Body of pancreas (tissue), 4 donors: ENCODE measurements around the gene KLRF2. TPM values are rescaled to one million over a fixed set of nuclear protein-coding genes. Genes with fewer than 3 reads are reported as not detected.

ENCODE experiments used
- ATAC-seq: fragments of 150-250 bp; one replicate; pipeline ENCODE4 v1.9.1; 2016
- DNase-seq, 4 donors: peaks; one replicate each; pipeline ENCODE4 v3.0.0-alpha.2; 2019
- H3K27ac ChIP-seq, 4 donors: fragments of 200-600 bp; sonication (generic); 1 replicate in 3 of 4; 2 replicates in 1 of 4; pipeline versions ENCODE4 v1.5.1 to v1.6.1; 2016 to 2019; ENCODE audit warnings: mild to moderate bottlenecking in 1 of 4, mixed read lengths in 1 of 4, moderate library complexity in 1 of 4
- H3K27me3 ChIP-seq, 2 donors: fragments of 200-600 bp; sonication (generic); one replicate each; pipeline ENCODE4 v1.6.0; 2016; ENCODE audit warnings: mild to moderate bottlenecking in 1 of 2
- H3K36me3 ChIP-seq, 2 donors: fragments of 200-600 bp; sonication (generic); replicated peaks in 1 of 2; 2 replicates each; pipeline ENCODE4 v1.5.1; 2016; ENCODE audit warnings: low read depth in 2 of 2; ENCODE audit not compliant: insufficient read depth in 1 of 2
- H3K4me1 ChIP-seq: fragments of 200-600 bp; sonication (generic); one replicate; pipeline ENCODE4 v1.6.0; 2016
- H3K4me3 ChIP-seq, 2 donors: fragments of 200-600 bp; sonication (generic); 1 replicate in 1 of 2; 2 replicates in 1 of 2; pipeline ENCODE4 v1.5.1; 2016 to 2019
- H3K9me3 ChIP-seq, 3 donors: fragments of 200-600 bp; sonication (generic); 1 replicate in 2 of 3; 2 replicates in 1 of 3; pipeline ENCODE4 v1.5.1; 2016
- POLR2A ChIP-seq, 3 donors: fragments of 450-650 bp; IDR thresholded peaks; one replicate each; pipeline ENCODE4 v1.6.1; 2016; ENCODE audit warnings: antibody characterized with exemption in 3 of 3, mild to moderate bottlenecking in 2 of 3
- WGBS, 2 donors: methylation state at CpG; one replicate each; pipeline ENCODE4 v1.1.5; 2017; 5-methylcytosine and 5-hydroxymethylcytosine counted together
- intact Hi-C: fragments of 100-400 bp; cut with DNase I; formaldehyde crosslinking; loops from one replicate; pipeline ENCODE4 v1.15.1; 2023
- total RNA-seq, 2 donors: library from RNA; depleted of rRNA; stranded (reverse); fragments of >200 nt; gene quantifications; one replicate each; pipeline ENCODE4 v1.1.0, GENCODE V29; 2016
- TF ChIP-seq, protein P1 (sequence below), 7 experiments: fragments of 450-650 bp in 4 of 7; fragments of 200-600 bp in 3 of 7; sonication (generic) in 3 of 7; IDR thresholded peaks; one replicate each; pipeline ENCODE4 v1.5.1; 2016 to 2019; ENCODE audit warnings: antibody characterized with exemption in 7 of 7

KLRF2 gene
- total RNA-seq, 2 donors from 2014 or later, result not detected

DNA sequence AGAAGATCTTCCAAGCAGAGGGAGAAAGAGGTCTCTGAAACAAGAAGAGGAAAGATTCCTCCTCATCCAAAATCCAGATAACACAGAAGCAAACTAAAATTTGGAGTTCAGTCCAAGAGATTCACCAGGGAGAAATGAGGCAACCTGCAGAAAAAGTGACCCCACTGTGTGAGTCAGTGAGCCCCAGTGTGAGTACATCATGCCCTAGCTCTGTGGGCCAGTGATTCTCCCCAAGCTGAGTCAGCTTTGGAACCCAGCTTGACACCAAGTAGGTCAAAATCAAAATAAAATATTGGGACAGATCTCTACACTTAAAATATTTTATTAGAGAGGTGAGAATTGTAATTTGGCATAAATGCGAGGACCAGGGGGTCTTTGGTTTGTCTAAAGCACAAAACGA is 29.4 kb upstream of the KLRF2 start:
- intact Hi-C loops, result no loop called here
- TF ChIP-seq, protein P1, sequence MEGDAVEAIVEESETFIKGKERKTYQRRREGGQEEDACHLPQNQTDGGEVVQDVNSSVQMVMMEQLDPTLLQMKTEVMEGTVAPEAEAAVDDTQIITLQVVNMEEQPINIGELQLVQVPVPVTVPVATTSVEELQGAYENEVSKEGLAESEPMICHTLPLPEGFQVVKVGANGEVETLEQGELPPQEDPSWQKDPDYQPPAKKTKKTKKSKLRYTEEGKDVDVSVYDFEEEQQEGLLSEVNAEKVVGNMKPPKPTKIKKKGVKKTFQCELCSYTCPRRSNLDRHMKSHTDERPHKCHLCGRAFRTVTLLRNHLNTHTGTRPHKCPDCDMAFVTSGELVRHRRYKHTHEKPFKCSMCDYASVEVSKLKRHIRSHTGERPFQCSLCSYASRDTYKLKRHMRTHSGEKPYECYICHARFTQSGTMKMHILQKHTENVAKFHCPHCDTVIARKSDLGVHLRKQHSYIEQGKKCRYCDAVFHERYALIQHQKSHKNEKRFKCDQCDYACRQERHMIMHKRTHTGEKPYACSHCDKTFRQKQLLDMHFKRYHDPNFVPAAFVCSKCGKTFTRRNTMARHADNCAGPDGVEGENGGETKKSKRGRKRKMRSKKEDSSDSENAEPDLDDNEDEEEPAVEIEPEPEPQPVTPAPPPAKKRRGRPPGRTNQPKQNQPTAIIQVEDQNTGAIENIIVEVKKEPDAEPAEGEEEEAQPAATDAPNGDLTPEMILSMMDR (IDR thresholded peaks at IDR 0.05), result no peak
- TF ChIP-seq POLR2A (IDR thresholded peaks at IDR 0.05), result no peak
- ATAC-seq (no peak), DNase-seq (no peak)
- Histone ChIP-seq H3K4me3 (no peak overlapping the region), H3K4me1 (no peaks in the 10 kb centered on the region), H3K27ac (no peak overlapping the region), H3K36me3 (no peaks in the 10 kb centered on the region), H3K27me3 (no peaks in the 10 kb centered on the region), H3K9me3 (no peaks in the 10 kb centered on the region)
- 72 to 75% methylated on average over 2 of the region's 2 CpGs for WGBS, 2 donors

DNA sequence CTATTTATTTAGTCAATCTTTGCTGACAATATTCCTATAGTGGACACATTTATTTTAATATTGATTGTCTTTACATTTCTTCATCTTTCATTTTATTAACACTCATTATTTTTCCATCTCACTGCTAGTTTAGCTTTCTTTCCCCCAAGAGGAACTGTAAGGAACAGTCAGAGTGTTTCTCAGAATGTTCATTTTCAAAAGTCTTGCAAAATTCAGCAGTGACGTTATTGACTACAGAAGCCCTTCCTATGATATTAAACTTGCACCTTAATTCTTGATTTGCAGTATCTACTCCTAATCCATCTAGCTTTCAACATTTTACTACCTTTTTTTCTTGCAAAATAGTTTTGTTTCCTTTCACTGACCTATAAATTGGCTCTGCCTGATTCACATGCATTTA is 25.1 kb upstream of the KLRF2 start:
- WGBS, 2 donors, result 59 to 72% methylated on average over 1 of the region's 1 CpG

DNA sequence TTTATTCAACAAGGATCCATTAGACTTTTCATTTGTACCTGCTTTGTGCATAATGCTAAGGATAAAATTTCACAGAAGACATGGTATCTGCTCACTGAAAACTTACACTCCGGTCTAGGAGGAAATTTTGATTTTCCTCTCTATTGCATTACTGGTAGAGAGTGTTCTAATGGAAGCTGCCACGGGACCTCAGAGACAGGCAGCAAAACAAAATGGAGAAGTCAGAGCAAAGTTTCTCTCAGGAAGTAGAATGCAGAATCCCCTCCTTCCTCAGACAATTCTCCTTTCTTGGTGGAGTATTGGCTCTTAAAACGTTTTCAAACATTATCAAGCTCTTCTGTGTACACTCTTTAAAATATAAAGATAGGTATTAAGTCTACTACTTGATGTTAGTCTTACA is 24.4 kb upstream of the KLRF2 start:
- intact Hi-C loops, result no loop called here
- WGBS, 2 donors, result 36 to 61% methylated on average over 3 of the region's 3 CpGs
- ATAC-seq (no peak), DNase-seq (no peak)
- Histone ChIP-seq H3K27me3 (no peaks in the 10 kb centered on the region), H3K4me3 (no peak overlapping the region), H3K36me3 (no peaks in the 10 kb centered on the region), H3K9me3 (no peaks in the 10 kb centered on the region), H3K4me1 (no peaks in the 10 kb centered on the region), H3K27ac (no peak overlapping the region)
- TF ChIP-seq, protein P1 (IDR thresholded peaks at IDR 0.05), result no peak
- TF ChIP-seq POLR2A (IDR thresholded peaks at IDR 0.05), result no peak

More for the DNA sequence above, 25.1 kb upstream of the KLRF2 start:
- Histone ChIP-seq H3K36me3 (no peaks in the 10 kb centered on the region), H3K4me1 (no peaks in the 10 kb centered on the region), H3K4me3 (no peak overlapping the region), H3K27me3 (no peaks in the 10 kb centered on the region), H3K27ac (no peak overlapping the region), H3K9me3 (no peaks in the 10 kb centered on the region)
- ATAC-seq (no peak), DNase-seq (no peak)
- no peak for TF ChIP-seq POLR2A (IDR thresholded peaks at IDR 0.05)
- TF ChIP-seq, protein P1 (IDR thresholded peaks at IDR 0.05), result no peak
- intact Hi-C loops, result no loop called here

DNA sequence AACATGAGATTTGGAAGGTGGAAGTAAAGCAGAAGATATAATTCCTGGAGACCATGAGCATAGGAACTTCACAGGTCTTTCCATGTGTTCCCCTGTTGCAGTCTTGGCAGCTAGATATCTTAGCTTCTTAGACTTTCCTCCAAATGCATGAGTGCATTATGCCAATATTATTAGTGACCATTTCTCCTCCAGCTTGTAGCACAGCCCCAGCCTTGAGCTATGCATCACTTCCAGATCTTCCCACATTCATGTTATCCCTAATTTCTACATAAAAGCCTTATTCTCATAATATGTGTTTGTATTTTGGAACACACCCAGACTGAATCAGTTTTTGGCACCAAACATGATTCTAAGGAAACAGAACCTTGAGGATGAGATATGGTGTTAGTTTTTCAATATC is 23.2 kb upstream of the KLRF2 start:
- Histone ChIP-seq H3K4me1 (no peaks in the 10 kb centered on the region), H3K27ac (no peak overlapping the region), H3K4me3 (no peak overlapping the region), H3K27me3 (no peaks in the 10 kb centered on the region), H3K9me3 (no peaks in the 10 kb centered on the region), H3K36me3 (no peaks in the 10 kb centered on the region)
- intact Hi-C loops, result no loop called here
- DNase-seq (no peak), ATAC-seq (no peak)
- TF ChIP-seq POLR2A (IDR thresholded peaks at IDR 0.05), result no peak
- TF ChIP-seq, protein P1 (IDR thresholded peaks at IDR 0.05), result no peak

DNA sequence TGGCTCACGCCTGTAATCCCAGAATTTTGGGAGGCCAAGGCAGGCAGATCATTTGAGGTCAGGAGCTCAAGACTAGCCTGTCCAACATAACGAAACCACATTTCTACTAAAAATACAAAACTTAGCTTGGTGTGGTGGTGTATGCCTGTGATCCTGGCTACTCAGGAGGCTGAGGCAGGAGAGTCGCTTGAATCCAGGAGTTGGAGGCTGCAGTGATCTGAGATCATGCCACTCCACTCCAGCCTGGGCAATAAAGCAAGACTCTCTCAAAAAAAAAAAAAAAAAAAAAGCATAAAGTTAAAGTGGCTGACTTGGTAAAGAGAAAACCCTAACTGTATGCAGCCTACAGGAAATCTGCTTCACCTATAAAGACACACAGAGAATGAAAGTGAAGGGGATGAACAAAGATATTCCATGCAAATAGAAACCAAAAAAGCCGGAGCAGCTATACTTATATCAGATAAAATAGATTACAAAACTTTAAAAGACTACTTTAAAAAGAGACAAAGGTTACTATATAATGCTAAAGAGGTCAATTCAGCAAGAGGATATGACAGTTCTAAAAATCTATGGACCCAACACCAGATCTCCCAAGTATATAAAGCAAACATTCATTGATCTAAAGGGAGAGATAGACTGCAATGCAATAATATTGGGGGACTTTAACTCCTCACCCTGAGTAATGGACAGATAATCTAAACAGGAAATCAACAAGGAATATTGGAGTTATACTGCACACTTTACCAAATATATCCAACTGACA is 16.2 kb upstream of the KLRF2 start:
- no peaks in the 10 kb centered on the region for H3K36me3 ChIP-seq
- intact Hi-C loops, result no loop called here
- 71% methylated on average over 4 of the region's 4 CpGs for WGBS, 2 donors

More for the DNA sequence above, 16.2 kb upstream of the KLRF2 start:
- Histone ChIP-seq H3K27ac (no peak overlapping the region), H3K9me3 (no peaks in the 10 kb centered on the region), H3K4me1 (no peaks in the 10 kb centered on the region), H3K4me3 (no peak overlapping the region), H3K27me3 (no peaks in the 10 kb centered on the region)
- no peak for DNase-seq
- TF ChIP-seq POLR2A (IDR thresholded peaks at IDR 0.05), result no peak
- TF ChIP-seq, protein P1 (IDR thresholded peaks at IDR 0.05), result no peak
- no peak for ATAC-seq
